Measurements from ENCODE around the gene LDLR.
A peak's percentile ranks its signal among the peaks of the same experiment; 100 is the strongest.
"Not testable (repeated sequence)": the region's sequence is repeated elsewhere in the genome, so short reads cannot be mapped to it uniquely, and the experiment has no call there.

The LDLR gene

DNA sequence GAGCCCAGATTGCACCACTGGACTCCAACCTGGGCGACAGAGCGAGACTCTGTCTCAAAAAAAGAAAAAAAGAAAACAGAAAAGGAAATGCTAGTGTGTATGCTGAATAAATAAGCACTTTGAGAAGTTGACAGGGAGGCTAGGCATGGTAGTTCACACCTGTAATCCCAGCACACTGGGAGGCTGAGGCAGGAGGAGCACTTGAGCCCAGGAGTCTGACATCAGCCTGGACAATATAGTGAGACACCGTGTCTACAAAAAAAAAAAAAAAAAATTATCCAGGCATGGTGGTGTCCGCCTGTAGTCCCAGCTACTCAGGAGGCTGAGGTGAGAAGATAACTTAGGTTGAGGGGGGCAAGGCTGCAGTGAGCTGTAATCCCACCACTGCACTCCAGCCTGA lies 19.1 kb upstream of the LDLR start:
- no peak for DNase-seq (ENCODE audit: low read depth)

DNA sequence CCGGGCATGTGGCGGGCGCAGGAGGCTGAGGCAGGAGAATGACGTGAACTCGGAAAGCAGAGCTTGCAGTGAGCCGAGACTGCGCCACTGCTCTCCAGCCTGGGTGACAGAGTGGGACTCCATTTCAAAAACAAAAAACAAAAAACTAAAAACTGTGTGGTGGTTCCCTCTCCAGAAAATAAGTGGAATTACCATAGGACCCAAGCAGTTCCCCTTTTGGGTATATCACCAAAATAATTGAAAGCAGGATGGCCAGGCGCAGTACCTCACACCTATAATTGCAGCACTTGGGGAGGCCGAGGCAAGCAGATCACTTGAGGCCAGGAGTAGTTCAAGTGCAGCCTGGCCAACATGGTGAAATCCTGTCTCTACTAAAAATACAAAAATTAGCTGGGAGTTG lies 15.7 kb upstream of the LDLR start:
- DNase-seq (ENCODE audit: low read depth) = no peak

DNA sequence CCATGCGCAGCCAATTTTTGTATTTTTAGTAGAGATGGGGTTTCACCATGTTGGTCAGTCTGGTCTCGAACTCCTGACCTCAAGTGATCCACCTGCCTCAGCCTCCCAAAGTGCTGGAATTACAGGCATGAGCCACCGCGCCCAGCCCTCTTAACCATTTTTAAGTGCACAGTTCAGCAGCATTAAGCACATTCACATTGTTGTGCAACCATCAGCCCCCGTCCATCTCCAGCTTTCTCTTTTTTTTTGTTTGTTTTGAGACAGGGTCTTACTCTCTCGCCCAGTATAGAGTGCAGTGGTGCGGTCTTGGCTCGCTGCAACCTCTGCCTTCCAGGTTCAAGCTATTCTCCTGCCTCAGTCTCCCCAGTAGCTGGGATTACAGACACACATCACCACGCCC lies 12.5 kb upstream of the LDLR start:
- DNase-seq (ENCODE audit: low read depth) = not testable (repeated sequence)

DNA sequence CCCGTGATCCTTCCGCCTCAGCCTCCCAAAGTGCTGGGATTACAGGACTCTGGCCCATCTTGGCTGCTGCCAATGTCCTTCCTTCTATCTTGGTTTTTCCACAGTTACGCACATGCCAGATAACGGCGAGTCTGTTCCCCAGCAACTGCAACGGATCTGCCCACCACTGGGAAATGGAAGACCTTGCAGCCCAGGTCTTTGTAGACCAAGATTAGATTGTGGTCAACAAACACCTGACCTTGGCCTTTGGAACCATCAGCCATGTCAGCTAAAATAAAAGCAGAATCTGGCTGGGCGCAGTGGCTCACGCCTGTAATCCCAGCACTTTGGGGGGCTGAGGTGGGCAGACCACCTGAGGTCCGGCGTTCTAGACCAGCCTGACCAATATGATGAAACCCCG lies 10.4 kb upstream of the LDLR start:
- DNase-seq (ENCODE audit: low read depth) = no peak

DNA sequence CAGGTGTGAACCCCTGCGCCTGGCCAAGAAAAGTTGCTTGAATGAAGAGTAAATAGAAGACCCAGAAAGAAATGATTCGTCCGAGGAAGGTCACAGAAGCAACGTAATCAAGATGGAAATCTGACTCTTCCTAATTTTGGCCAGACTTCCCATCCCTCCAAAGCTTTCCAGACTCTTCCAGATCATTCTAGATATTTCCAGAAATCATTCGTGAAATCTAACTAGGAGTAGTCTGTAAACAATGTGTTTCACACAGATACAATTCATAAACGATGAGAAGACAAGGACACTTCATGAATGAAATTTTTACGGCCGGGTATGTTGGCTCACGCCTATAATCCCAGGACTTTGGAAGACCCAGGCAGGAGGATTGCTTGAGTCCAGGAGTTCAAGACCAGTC lies 9.3 kb upstream of the LDLR start:
- no peak for DNase-seq (ENCODE audit: low read depth)

DNA sequence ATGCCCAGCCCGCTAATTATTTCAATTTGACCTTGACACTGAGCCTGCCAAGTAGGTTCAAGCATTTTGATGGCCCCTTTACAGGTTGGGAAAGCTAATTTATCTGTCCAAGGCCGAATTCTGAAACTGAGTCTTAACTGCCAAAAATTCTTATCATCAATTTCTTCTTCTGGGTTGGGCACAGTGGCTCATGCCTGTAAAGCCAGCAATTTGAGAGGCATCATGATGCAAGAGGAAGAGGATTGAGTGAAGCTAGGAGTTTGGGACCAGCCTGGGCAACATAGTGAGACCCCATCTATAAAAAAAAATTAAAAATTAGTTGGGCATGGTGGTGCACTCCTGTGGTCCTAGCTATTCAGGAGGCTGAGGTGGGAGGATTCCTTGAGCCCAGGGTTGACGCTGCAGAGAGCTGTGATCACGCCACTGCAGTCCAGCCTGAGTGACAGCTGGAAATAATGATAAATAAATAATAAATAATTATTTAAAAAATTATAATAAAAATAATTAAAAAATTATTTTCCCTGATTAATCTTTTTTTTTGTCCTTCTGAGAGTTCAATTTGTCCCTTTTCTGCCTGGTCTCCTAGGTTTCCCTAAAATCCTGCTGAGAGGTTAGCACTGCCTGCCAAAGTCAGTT lies 1.3 kb upstream of the LDLR start:
- DNase-seq (ENCODE audit: low read depth) = no peak

DNA sequence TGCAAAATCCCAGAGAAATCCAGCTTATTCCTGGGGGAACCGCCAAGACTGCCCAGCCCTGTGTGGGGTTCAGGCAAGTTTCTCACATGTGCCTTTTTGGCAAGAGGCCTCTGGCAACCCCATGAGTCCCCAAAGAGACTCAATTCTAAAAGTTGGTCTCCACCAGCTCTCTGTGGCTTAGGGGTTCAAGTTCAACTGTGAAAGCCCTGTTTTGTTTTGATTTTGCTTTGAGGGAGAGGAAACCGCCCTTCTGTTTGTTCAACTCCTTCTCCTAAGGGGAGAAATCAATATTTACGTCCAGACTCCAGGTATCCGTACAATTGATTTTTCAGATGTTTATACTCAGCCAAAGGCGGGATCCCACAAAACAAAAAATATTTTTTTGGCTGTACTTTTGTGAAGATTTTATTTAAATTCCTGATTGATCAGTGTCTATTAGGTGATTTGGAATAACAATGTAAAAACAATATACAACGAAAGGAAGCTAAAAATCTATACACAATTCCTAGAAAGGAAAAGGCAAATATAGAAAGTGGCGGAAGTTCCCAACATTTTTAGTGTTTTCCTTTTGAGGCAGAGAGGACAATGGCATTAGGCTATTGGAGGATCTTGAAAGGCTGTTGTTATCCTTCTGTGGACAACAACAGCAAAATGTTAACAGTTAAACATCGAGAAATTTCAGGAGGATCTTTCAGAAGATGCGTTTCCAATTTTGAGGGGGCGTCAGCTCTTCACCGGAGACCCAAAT lies 583 bp upstream of the LDLR start:
- DNase-seq (ENCODE audit: low read depth) = no peak

DNA sequence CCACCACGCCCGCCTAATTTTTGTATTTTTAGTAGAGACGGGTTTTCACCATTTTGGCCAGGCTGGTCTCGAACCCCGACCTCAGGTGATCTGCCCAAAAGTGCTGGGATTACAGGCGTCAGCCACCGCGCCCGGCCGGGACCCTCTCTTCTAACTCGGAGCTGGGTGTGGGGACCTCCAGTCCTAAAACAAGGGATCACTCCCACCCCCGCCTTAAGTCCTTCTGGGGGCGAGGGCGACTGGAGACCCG lies 676 bp downstream of the LDLR start:
- DNase-seq (ENCODE audit: low read depth) = not testable (repeated sequence)

DNA sequence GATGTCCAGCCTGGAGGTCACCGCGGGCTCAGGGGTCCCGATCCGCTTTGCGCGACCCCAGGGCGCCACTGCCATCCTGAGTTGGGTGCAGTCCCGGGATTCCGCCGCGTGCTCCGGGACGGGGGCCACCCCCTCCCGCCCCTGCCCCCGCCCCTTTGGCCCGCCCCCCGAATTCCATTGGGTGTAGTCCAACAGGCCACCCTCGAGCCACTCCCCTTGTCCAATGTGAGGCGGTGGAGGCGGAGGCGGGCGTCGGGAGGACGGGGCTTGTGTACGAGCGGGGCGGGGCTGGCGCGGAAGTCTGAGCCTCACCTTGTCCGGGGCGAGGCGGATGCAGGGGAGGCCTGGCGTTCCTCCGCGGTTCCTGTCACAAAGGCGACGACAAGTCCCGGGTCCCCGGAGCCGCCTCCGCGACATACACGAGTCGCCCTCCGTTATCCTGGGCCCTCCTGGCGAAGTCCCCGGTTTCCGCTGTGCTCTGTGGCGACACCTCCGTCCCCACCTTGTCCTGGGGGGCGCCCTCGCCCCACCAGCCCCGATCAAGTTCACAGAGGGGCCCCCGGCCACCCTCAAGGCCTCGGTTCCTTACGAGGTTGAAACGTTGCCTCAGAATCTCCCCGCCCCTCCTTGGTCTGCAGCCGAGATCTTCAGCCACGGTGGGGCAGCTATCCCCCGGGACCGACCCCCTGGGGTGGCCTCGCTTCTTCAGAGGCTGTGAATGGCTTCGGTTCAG lies 1.2 kb downstream of the LDLR start:
- DNase-seq (ENCODE audit: low read depth) = peak; percentile 97

DNA sequence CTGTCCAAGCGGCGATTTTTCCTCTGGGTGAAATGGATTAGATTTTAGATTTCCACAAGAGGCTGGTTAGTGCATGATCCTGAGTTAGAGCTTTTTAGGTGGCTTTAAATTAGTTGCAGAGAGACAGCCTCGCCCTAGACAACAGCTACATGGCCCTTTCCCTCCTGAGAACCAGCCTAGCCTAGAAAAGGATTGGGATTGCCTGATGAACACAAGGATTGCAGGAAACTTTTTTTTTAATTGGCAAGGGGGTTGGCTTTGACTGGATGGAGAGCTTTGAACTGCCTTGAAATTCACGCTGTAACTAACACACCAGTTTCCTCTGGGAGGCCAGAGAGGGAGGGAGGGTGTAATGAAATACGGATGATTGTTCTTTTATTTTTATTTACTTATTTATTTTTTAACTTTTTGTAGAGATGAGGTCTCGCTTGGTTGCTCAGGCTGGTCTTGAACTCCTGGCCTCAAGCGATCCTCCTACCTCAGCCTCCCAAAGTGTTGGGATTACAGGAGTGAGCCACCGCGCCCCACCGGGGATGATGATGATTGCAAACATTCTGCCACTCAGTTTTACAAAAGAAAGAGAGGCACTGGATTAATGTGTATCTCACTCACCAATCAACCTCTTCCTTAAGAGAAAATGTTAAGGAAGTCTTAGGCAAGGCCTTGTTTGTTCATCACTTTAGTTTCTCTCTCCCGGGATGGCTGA lies 1.9 kb downstream of the LDLR start:
- no peak for DNase-seq (ENCODE audit: low read depth)

DNA sequence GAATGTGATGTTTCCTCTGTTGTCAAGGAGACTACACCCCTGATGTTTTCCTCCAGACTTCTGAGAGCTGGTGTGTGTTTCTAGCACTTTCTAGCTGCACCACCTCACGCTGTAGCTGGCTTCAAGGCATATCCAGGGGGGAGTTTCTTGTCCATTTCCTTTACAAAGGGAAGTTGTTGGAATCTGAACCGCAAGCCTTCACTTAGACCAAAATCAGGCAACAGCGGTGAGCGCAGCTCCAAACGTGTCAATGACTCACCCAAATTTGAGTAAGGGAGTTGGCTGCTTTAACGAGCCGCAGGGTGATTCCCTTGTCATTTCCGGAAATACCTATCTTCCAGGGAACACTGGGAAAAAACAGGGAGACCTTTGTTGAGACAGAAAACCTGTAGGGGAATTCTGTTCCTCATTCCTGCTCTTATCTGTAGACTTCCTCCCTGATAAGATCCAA lies 2.5 kb downstream of the LDLR start:
- peak; percentile 64 for DNase-seq (ENCODE audit: low read depth)

DNA sequence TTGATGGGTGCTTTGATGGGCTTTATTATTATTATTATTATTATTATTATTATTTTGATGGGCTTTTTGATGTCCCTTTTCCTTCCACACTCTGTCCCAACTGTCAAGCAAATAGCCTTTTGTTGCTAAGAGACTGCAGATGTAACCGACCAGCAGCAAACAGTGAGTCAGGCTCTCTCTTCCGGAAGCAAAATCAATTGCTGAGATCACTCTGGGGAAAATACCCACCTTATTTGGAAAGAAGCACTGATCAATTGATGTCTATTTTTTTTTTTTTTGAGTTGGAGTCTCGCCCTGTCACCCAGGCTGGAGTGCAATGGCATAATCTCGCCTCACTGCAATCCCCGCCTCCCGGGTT lies 2.9 kb downstream of the LDLR start:
- DNase-seq (ENCODE audit: low read depth) = peak; percentile 49

DNA sequence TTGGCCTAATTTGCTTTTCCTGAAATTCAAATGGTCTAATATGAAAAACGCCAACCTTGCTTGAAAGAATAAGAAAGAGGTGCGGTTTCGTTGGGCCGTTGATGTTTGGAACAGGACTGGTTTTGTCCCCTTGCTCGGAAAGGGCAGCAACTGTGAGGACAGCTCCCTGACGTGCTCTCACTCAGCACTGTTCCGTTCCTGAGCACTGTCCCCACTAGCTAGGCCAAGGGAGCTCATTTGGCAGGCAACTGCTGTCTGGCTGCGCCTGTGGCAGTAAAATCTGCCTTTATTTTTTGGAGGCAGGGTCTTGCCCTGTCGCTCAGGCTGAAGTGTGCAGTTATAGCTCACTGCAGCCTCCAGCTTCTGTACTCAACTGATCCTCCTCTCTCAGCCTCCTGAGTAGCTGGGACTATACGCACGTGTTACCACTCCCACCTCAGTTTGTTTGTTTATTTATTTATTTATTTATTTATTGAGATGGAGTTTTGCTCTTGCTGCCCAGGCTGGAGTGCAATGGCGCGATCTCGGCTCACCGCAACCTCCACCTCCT lies 4.5 kb downstream of the LDLR start:
- DNase-seq (ENCODE audit: low read depth) = no peak

DNA sequence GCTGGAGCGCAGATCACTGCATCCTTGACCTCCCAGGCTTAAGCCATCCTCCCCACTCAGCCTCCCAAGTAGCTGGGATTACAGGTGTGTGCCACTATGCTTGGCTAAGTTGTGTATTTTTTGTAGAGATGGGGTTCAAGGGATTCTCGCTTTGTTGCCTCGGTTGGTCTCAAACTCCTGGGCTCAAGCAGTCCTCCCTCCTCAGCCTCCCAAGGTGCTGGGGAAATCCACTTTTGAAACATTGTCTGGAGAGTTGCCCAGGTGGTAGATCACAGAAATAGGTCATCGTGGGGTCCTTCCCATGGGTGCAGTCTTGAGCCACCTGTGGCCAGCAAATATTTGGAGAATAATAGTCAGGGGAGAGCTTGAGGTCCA lies 5.2 kb downstream of the LDLR start:
- DNase-seq (ENCODE audit: low read depth) = no peak

DNA sequence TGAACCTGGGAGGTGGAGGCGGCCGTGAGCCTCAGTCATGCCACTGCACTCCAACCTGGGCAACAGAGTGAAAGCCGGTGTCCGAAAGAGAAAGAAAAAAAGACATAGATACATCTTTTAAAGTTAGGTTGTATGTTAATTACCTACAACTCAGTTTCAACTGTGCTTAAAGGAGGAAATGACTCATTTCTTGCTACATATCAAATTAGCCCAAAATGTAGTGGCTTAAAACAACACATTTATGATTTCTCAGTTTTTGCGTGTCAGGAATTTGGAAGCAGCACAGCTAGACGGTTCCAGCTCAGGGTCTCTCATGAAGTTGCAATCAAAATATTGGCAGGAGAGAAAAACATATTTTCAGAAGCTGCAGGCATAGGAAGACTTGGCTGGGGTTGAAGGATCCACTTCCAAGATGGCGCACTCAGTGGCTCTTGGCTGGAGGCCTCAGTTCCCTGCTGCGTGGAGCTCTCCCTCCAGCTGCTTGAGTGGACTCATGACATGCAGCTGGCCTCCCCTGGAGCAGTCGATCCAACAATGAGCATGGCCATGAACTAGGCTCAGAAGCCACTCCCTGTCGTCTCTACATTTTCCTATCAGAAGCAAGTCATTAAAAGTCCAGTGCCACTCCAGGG lies 7.1 kb downstream of the LDLR start:
- no peak for DNase-seq (ENCODE audit: low read depth)

DNA sequence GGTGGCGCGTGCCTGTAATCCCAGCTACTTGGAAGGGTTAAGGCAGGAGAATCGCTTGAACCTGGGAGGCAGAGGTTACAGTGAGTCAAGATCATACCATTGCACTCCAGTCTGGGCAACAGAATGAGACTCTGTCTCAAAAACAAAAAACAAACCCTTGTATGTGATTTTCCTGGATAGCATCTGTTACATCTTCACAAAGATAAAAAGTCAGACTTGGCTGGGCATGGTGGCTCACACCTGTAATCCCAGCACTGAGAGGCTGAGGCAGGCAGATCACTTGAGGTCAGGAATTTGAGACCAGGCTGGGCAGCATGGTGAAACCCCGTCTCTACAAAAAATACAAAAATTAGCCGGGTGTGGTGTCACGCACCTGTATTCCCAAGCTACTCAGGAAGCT lies 8.1 kb downstream of the LDLR start:
- not testable (repeated sequence) for DNase-seq (ENCODE audit: low read depth)

DNA sequence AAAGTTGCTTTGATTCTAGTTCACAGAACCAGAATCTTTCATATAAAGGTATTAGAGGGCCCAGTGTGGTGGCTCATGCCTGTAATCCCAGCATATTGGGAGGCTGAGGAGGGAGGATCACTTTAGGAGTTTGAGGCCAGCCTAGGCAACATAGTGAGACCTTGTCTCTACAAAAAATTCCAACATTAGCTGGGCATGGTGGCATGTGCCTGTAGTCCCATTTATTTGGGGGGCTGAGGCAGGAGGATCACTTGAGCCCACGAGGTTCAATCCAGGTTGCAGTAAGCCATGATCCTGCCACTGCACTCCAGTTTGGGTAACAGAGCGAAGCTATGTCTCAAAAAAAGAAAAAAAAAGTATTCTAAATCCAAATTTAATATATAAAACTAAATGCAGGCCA lies 9.1 kb downstream of the LDLR start:
- DNase-seq (ENCODE audit: low read depth) = no peak

DNA sequence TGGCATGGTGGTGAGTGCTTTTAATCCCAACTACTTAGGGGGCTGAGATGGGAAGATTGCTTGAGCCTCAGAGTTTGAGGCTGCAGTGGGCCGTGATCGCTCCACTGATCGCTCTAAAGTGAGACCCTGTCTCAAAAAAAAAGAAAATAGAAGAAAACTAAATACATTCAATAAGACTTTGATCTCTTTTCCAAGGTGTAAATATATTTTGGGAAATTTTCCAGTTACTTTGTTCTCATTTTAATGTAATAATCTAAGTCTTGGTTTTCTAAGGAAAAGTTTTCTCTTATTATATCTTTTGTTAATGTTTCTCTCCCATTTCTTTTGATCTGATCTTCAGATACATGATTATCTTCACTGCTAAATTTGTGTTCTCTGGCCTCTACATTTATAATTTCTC lies 9.6 kb downstream of the LDLR start:
- no peak for DNase-seq (ENCODE audit: low read depth)

DNA sequence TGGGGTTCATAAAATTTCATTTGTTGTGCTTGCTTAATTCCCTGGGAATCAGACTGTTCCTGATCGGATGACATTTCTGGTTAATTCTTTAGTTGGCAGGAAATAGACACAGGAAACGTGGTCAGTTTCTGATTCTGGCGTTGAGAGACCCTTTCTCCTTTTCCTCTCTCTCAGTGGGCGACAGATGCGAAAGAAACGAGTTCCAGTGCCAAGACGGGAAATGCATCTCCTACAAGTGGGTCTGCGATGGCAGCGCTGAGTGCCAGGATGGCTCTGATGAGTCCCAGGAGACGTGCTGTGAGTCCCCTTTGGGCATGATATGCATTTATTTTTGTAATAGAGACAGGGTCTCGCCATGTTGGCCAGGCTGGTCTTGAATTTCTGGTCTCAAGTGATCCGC lies 10.8 kb downstream of the LDLR start:
- DNase-seq (ENCODE audit: low read depth) = no peak

DNA sequence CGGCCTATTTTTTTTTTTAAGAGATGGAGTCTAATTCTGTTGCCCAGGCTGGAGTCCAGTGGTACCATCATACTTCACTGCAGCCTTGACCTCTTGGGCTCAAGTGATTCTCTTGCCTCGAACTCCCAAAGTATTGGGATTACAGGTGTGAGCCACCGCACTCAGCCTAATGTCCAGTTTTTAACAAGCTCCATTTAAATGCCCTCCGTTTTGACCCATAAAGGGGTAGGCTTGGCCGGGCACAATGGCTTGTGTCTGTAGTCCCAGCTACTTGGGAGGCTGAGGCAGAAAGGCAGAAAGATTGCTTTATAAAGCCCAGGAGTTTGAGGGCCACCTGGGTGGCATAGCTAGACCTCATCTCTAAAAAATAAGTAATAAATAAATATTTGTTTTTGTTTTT lies 11.8 kb downstream of the LDLR start:
- DNase-seq (ENCODE audit: low read depth) = no peak

DNA sequence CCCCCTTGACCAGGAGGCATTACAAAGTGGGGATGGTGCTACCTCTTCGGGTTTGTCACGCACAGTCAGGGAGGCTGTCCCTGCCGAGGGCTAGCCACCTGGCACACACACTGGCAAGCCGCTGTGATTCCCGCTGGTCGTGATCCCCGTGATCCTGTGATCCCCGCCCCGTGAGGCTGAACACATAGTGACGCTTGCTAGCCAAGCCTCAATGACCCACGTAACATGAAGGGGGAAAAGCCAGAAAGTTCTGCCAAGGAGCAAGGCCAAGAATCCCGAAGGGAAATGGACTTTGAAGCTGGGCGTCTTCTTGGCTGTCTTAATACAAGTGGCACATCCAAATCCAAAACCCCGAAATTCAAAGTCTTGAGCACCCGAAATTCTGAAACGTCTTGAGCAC lies 13.7 kb downstream of the LDLR start:
- DNase-seq (ENCODE audit: low read depth) = no peak

DNA sequence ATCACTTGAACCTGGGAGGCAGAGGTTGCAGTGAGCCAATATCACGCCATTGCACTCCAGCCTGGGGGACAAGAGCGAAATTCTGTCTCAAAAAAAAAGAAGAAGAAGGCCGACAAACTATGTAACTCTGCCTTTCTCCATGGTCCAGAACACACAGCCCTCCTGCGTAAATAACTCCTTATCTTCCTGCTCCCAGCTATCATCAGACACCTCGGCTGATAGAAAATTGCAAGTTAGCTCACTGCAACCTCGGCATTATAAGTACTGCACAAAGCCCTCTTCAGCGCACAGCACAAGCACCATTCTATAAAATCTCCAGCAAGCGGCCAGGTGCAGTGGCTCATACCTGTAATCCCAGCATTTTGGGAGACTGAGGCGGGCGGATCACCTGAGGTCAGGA lies 14.4 kb downstream of the LDLR start:
- not testable (repeated sequence) for DNase-seq (ENCODE audit: low read depth)

Data from T follicular helper cell (primary cell).